Mesendoderm (in vitro differentiated cells): ENCODE measurements around the gene CMPK2.

Experiments used
- DNase-seq: peaks from one replicate; pipeline ENCODE4 v3.0.0; 2013
- H2AK5ac ChIP-seq: 2 replicates; pipeline ENCODE4 v1.6.1; 2013; ENCODE audit warnings: low read length, inconsistent platforms
- H2BK120ac ChIP-seq: 2 replicates; pipeline ENCODE4 v1.6.1; 2013; ENCODE audit warnings: low read depth, mild to moderate bottlenecking, low read length, moderate library complexity, mixed read lengths
- H2BK15ac ChIP-seq: replicated peaks from 2 replicates; pipeline ENCODE4 v1.6.1; 2013; ENCODE audit warnings: low read depth, mild to moderate bottlenecking, moderate library complexity
- H2BK5ac ChIP-seq: 2 replicates; pipeline ENCODE4 v1.6.1; 2013; ENCODE audit warnings: low read length, inconsistent platforms
- H3K18ac ChIP-seq: 2 replicates; pipeline ENCODE4 v1.6.1; 2013; ENCODE audit warnings: mild to moderate bottlenecking, low read length, mixed read lengths
- H3K23ac ChIP-seq: one replicate; pipeline ENCODE4 v1.6.1; 2013; ENCODE audit warnings: low read length
- H3K27ac ChIP-seq: 2 replicates; pipeline ENCODE4 v1.5.1; 2013; ENCODE audit warnings: low read depth, mild to moderate bottlenecking, inconsistent platforms, low read length, moderate library complexity
- H3K27me3 ChIP-seq: 2 replicates; pipeline ENCODE4 v1.6.1; 2013; ENCODE audit warnings: low read length, control low read depth, mild to moderate bottlenecking, inconsistent platforms; ENCODE audit not compliant: insufficient read depth, poor library complexity
- H3K36me3 ChIP-seq: 2 replicates; pipeline ENCODE4 v1.6.1; 2013; ENCODE audit warnings: low read length, inconsistent platforms; ENCODE audit not compliant: control insufficient read depth, insufficient read depth
- H3K4ac ChIP-seq: one replicate; pipeline ENCODE4 v1.6.1; 2013; ENCODE audit warnings: low read depth, mild to moderate bottlenecking, low read length, moderate library complexity
- H3K4me1 ChIP-seq: 2 replicates; pipeline ENCODE4 v1.6.1; 2013; ENCODE audit warnings: low read depth, low read length, inconsistent platforms; ENCODE audit not compliant: control insufficient read depth
- H3K4me2 ChIP-seq: 2 replicates; pipeline ENCODE4 v1.6.1; 2013; ENCODE audit warnings: low read length
- H3K4me3 ChIP-seq: 2 replicates; pipeline ENCODE4 v1.5.1; 2013; ENCODE audit warnings: mild to moderate bottlenecking, low read length
- H3K56ac ChIP-seq: one replicate; pipeline ENCODE4 v1.6.1; 2013; ENCODE audit warnings: low read length
- H3K79me1 ChIP-seq: 2 replicates; pipeline ENCODE4 v1.6.1; 2013; ENCODE audit warnings: low read length, inconsistent platforms
- H3K79me2 ChIP-seq: 2 replicates; pipeline ENCODE4 v1.6.1; 2013; ENCODE audit warnings: mild to moderate bottlenecking, low read length; ENCODE audit not compliant: control insufficient read depth, insufficient read depth
- H3K9ac ChIP-seq: 2 replicates; pipeline ENCODE4 v1.6.1; 2013; ENCODE audit warnings: low read length, inconsistent platforms
- H4K5ac ChIP-seq: one replicate; pipeline ENCODE4 v1.6.1; 2013; ENCODE audit warnings: low read length
- H4K8ac ChIP-seq: one replicate; pipeline ENCODE4 v1.6.1; 2013; ENCODE audit warnings: low read depth, mild to moderate bottlenecking, control low read depth, low read length, moderate library complexity
- WGBS: extraction: QIAGEN DNeasy Blood & Tissue Kit; methylation state at CpG from one replicate; pipeline ENCODE4 v1.1.7; 2013; ENCODE audit warnings: low lambda C conversion rate, missing lambda C conversion rate; ENCODE audit not compliant: insufficient coverage; ENCODE audit errors: extremely low coverage; 5-methylcytosine and 5-hydroxymethylcytosine counted together

Gene CMPK2

DNA sequence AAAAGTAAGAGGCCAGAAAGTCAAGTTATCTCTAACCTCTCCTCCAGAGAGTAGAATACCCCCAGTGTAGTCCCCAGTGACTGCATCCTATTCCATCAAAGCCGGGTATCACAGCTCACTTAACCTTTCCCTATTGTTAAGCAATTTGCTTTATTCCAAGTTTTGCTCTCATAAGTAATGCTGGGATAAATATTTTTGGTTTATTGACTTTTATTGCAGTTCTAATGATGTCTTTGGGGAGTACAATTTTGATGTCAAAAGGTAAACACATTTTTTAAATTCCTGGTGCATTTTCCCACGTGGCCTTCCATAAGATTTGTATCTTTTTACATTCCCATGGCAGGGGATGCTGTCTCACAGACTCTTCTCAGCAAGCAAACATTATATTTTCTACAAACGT is 43.3 kb downstream of the CMPK2 start:
- Histone ChIP-seq H4K5ac (no peak overlapping the region), H3K79me1 (no peaks in the 10 kb centered on the region), H3K36me3 (no peaks in the 10 kb centered on the region), H3K4me3 (no peak overlapping the region), H3K4ac (no peak overlapping the region), H2BK120ac (no peak overlapping the region), H3K4me1 (no peaks in the 10 kb centered on the region), H4K8ac (no peak overlapping the region), H3K23ac (no peak overlapping the region), H2BK5ac (no peak overlapping the region), H3K27me3 (no peaks in the 10 kb centered on the region), H3K56ac (no peak overlapping the region), H3K4me2 (no peak overlapping the region), H3K9ac (no peak overlapping the region), H3K27ac (no peak overlapping the region), H3K79me2 (no peaks in the 10 kb centered on the region), H2AK5ac (no peak overlapping the region), H3K18ac (no peak overlapping the region), H2BK15ac (no peak overlapping the region)
- DNase-seq, result no peak
- WGBS, result no CpG with 5 or more reads among the region's 3 CpGs

DNA sequence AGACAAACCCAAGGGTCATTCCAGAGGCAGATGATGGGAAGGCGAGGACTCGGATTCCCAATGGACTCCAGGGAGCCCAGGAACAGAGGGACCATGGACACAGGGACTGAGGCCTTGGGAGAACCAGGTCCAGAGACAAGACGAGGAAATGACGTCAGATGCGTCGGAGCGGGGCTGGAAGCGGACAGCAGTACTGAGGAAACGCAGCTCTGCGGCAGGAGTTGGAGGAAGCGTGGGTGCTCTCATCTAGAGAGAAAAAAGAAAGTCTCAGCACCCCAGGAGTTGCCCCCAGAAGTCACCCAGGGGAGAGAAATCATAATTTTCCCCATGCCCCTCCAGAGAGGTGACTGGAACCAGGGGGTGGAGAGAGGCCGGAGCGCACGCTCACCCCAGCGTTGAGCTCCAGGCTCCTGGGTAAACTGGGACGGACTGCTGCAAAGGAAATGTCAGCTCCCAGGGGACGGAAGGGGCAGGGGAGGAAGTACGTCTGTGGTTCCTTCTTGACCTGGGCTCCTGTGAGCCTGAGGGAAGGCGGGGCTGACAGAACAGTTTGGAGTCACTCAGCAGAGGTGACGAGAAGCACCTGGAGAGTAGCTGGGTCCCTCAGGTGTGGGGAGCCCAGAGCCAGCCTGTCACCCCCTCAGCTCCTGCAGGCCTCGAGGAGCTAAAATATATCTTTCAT is 44.7 kb downstream of the CMPK2 start:
- no peak overlapping the region for H3K4me2 ChIP-seq
- no peak overlapping the region for H2AK5ac ChIP-seq
- H3K4ac ChIP-seq, result no peak overlapping the region
- H2BK120ac ChIP-seq, result no peak overlapping the region
- no peak for DNase-seq
- no peaks in the 10 kb centered on the region for H3K4me1 ChIP-seq
- no peak overlapping the region for H3K9ac ChIP-seq
- H3K79me1 ChIP-seq, result no peaks in the 10 kb centered on the region
- H3K4me3 ChIP-seq, result no peak overlapping the region
- no peak overlapping the region for H3K56ac ChIP-seq
- no peak overlapping the region for H3K27ac ChIP-seq
- H2BK15ac ChIP-seq, result no peak overlapping the region
- H4K8ac ChIP-seq, result no peak overlapping the region
- no peaks in the 10 kb centered on the region for H3K79me2 ChIP-seq
- H3K36me3 ChIP-seq, result no peaks in the 10 kb centered on the region
- H4K5ac ChIP-seq, result no peak overlapping the region
- no peaks in the 10 kb centered on the region for H3K27me3 ChIP-seq
- no peak overlapping the region for H3K18ac ChIP-seq
- no CpG with 5 or more reads among the region's 21 CpGs for WGBS
- no peak overlapping the region for H3K23ac ChIP-seq
- H2BK5ac ChIP-seq, result no peak overlapping the region

DNA sequence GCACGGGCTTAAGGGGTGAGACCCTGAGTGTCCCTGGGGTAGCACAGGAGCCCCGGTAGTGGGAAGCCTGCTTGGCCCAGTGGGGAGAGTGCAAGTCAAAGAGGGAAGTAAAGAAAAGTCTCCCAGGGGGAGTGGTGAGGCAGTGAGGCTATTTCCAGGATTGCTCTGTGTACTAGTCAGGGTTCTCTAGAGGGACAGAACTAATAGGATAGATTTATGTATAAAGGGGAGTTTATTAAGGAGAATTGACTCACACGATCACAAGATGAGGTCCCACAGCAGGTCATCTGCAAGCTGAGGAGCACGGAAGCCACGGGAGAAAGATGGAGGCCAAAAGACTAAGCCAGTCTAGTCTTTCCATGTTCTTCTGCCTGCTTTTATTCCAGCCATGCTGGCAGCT is 45.5 kb downstream of the CMPK2 start:
- Histone ChIP-seq H2BK120ac (no peak overlapping the region), H3K79me2 (no peaks in the 10 kb centered on the region), H3K27me3 (no peaks in the 10 kb centered on the region), H4K8ac (no peak overlapping the region), H3K27ac (no peak overlapping the region), H3K4ac (no peak overlapping the region), H4K5ac (no peak overlapping the region), H3K4me3 (no peak overlapping the region), H3K79me1 (no peaks in the 10 kb centered on the region), H3K9ac (no peak overlapping the region), H3K18ac (no peak overlapping the region), H2BK5ac (no peak overlapping the region), H2AK5ac (no peak overlapping the region), H3K23ac (no peak overlapping the region), H3K4me1 (no peaks in the 10 kb centered on the region), H3K36me3 (no peaks in the 10 kb centered on the region), H2BK15ac (no peak overlapping the region), H3K4me2 (no peak overlapping the region), H3K56ac (no peak overlapping the region)
- no peak for DNase-seq
- WGBS, result no CpG with 5 or more reads among the region's 5 CpGs

DNA sequence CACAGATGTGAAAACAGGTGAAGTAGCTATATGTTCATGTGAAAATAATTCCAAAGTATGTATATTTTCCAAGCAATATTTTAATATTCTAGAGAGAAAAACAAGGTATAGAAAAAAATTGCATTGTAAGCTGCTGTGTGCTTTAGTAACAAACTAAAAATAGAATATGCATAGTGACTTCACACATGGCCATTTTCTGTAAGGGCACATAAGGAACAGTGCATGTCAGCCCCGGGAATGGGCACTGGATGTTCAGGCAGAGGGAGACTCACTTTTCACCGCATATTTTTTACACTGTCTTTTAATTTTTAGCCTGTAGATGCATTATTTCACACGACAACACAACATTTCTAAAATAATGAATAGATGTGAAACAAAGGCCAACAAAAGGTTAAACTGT is 46.0 kb downstream of the CMPK2 start:
- Histone ChIP-seq H2BK15ac (no peak overlapping the region), H3K18ac (no peak overlapping the region), H3K4ac (no peak overlapping the region), H2BK5ac (no peak overlapping the region), H3K27me3 (no peaks in the 10 kb centered on the region), H3K9ac (no peak overlapping the region), H3K23ac (no peak overlapping the region), H4K5ac (no peak overlapping the region), H3K79me1 (no peaks in the 10 kb centered on the region), H2BK120ac (no peak overlapping the region), H3K79me2 (no peaks in the 10 kb centered on the region), H3K4me3 (no peak overlapping the region), H4K8ac (no peak overlapping the region), H3K36me3 (no peaks in the 10 kb centered on the region), H3K56ac (no peak overlapping the region), H3K4me1 (no peaks in the 10 kb centered on the region), H3K27ac (no peak overlapping the region), H2AK5ac (no peak overlapping the region), H3K4me2 (no peak overlapping the region)
- no CpG with 5 or more reads among the region's 3 CpGs for WGBS
- DNase-seq, result no peak

DNA sequence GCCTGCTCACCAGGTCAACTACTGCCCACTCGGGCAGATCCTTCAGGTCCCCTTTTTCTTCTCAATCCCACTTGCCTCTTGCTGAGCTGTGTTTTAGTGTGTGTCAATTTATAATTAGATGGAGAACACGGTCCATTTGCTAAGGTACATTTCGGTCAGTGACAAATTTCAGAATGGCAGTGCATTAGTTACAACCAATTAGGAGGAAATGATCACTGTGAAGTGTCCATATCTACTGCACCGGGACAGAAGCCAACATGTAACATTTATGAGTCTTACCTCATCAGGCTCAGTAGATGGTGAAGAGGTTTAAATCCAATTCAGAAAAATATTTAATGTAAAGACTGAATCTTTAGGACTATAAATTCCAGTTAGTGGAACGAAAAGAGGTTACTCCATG is 47.7 kb downstream of the CMPK2 start:
- Histone ChIP-seq H2BK120ac (no peak overlapping the region), H3K79me1 (no peaks in the 10 kb centered on the region), H3K4me2 (no peak overlapping the region), H3K56ac (no peak overlapping the region), H3K9ac (no peak overlapping the region), H4K5ac (no peak overlapping the region), H3K4me3 (no peak overlapping the region), H3K4ac (no peak overlapping the region), H3K27me3 (no peaks in the 10 kb centered on the region), H4K8ac (no peak overlapping the region), H3K23ac (no peak overlapping the region), H3K79me2 (no peaks in the 10 kb centered on the region), H2BK5ac (no peak overlapping the region), H2BK15ac (no peak overlapping the region), H3K36me3 (no peaks in the 10 kb centered on the region), H3K4me1 (no peaks in the 10 kb centered on the region), H3K27ac (no peak overlapping the region), H2AK5ac (no peak overlapping the region), H3K18ac (no peak overlapping the region)
- WGBS, result no CpG with 5 or more reads among the region's 5 CpGs
- no peak for DNase-seq

DNA sequence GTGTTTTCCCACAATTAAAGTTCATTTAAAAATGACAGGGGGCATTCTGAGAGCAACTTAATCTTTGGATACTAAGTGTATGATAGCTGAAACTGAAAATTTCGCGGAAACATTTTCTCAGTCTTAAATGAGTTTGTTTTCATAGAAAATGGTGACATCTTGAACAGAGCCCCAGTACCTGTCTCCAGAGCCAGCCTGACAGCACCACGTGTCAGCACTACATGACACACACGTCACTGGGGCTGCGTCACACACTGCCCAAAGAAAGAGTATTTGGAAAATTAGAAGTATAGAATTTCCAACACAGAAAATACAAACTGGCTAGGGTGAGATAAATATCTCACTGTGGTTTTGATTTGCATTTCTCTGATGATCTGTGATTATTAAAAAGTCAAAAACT is 50.8 kb downstream of the CMPK2 start:
- H3K79me1 ChIP-seq, result no peaks in the 10 kb centered on the region
- no peaks in the 10 kb centered on the region for H3K27me3 ChIP-seq
- no peaks in the 10 kb centered on the region for H3K36me3 ChIP-seq
- WGBS, result no CpG with 5 or more reads among the region's 5 CpGs
- no peaks in the 10 kb centered on the region for H3K79me2 ChIP-seq
- H3K4me3 ChIP-seq, result no peak overlapping the region
- H3K27ac ChIP-seq, result no peak overlapping the region
- H3K4me1 ChIP-seq, result no peaks in the 10 kb centered on the region
- no peak overlapping the region for H4K5ac ChIP-seq
- H3K4ac ChIP-seq, result no peak overlapping the region
- H3K18ac ChIP-seq, result no peak overlapping the region
- no peak overlapping the region for H3K4me2 ChIP-seq
- no peak overlapping the region for H3K23ac ChIP-seq
- H2BK5ac ChIP-seq, result no peak overlapping the region
- H2AK5ac ChIP-seq, result no peak overlapping the region
- DNase-seq, result no peak
- H2BK15ac ChIP-seq, result no peak overlapping the region
- no peak overlapping the region for H2BK120ac ChIP-seq
- H3K9ac ChIP-seq, result no peak overlapping the region
- no peak overlapping the region for H3K56ac ChIP-seq
- H4K8ac ChIP-seq, result no peak overlapping the region
